ENCODE results near the gene DDTL. TPM values are rescaled to one million over a fixed set of nuclear protein-coding genes. Genes with fewer than 3 reads are reported as not detected.
"Not testable (repeated sequence)": the region's sequence is repeated elsewhere in the genome, so short reads cannot be mapped to it uniquely, and the experiment has no call there.

Gene DDTL
- 2.6 TPM in 1 of 2 replicates, not detected in the other for total RNA-seq

- not testable (repeated sequence) for DNase-seq (ENCODE audit: extremely low read depth, low read depth, low spot score)
Observed at GRCh38 chr22:23966568-23966967, at the start of gene DDTL. TSS of gene DDTL (plus strand) at chr22:23966888. CDS start at chr22:23966915, 27 bp downstream.

GRCh38 chr22:23920267-23920611 is 46.4 kb upstream of the DDTL start:
- DNase-seq (ENCODE audit: extremely low read depth, low read depth, low spot score) = not testable (repeated sequence)

GRCh38 chr22:23921586-23922201 is 45.0 kb upstream of the DDTL start:
- not testable (repeated sequence) for DNase-seq (ENCODE audit: extremely low read depth, low read depth, low spot score)

GRCh38 chr22:23922921-23923320 is 43.8 kb upstream of the DDTL start:
- no peak for DNase-seq (ENCODE audit: extremely low read depth, low read depth, low spot score)

- DNase-seq (ENCODE audit: extremely low read depth, low read depth, low spot score) = no peak
Observed at GRCh38 chr22:23925020-23925606, 41.6 kb upstream of the DDTL start.

- no peak for DNase-seq (ENCODE audit: extremely low read depth, low read depth, low spot score)
Observed at GRCh38 chr22:23926561-23926960, 40.1 kb upstream of the DDTL start.

GRCh38 chr22:23938328-23939016 is 28.2 kb upstream of the DDTL start:
- DNase-seq (ENCODE audit: extremely low read depth, low read depth, low spot score) = no peak

- DNase-seq (ENCODE audit: extremely low read depth, low read depth, low spot score) = no peak
Observed at GRCh38 chr22:23939017-23939357, 27.7 kb upstream of the DDTL start.

- not testable (repeated sequence) for DNase-seq (ENCODE audit: extremely low read depth, low read depth, low spot score)
Observed at GRCh38 chr22:23940166-23940565, 26.5 kb upstream of the DDTL start.

GRCh38 chr22:23947391-23947790 is 19.3 kb upstream of the DDTL start:
- DNase-seq (ENCODE audit: extremely low read depth, low read depth, low spot score) = not testable (repeated sequence)

GRCh38 chr22:23949764-23950163 is 16.9 kb upstream of the DDTL start:
- not testable (repeated sequence) for DNase-seq (ENCODE audit: extremely low read depth, low read depth, low spot score)

- DNase-seq (ENCODE audit: extremely low read depth, low read depth, low spot score) = not testable (repeated sequence)
Observed at GRCh38 chr22:23951383-23951782, 15.3 kb upstream of the DDTL start.

- not testable (repeated sequence) for DNase-seq (ENCODE audit: extremely low read depth, low read depth, low spot score)
Observed at GRCh38 chr22:23952794-23953405, 13.8 kb upstream of the DDTL start.

GRCh38 chr22:23953485-23953884 is 13.2 kb upstream of the DDTL start:
- DNase-seq (ENCODE audit: extremely low read depth, low read depth, low spot score) = not testable (repeated sequence)

GRCh38 chr22:23954193-23954990 is 12.3 kb upstream of the DDTL start:
- DNase-seq (ENCODE audit: extremely low read depth, low read depth, low spot score) = not testable (repeated sequence)

GRCh38 chr22:23954991-23955305 is 11.7 kb upstream of the DDTL start:
- not testable (repeated sequence) for DNase-seq (ENCODE audit: extremely low read depth, low read depth, low spot score)

- DNase-seq (ENCODE audit: extremely low read depth, low read depth, low spot score) = not testable (repeated sequence)
Observed at GRCh38 chr22:23955886-23956285, 10.8 kb upstream of the DDTL start.

- DNase-seq (ENCODE audit: extremely low read depth, low read depth, low spot score) = peak; percentile 34
Observed at GRCh38 chr22:23956301-23956900, 10.3 kb upstream of the DDTL start.

GRCh38 chr22:23961084-23961771 is 5.5 kb upstream of the DDTL start, which contains the start of gene GSTT2B:
TSS of gene GSTT2B (minus strand) at chr22:23961195. CDS start at chr22:23961131, 64 bp downstream.
- not testable (repeated sequence) for DNase-seq (ENCODE audit: extremely low read depth, low read depth, low spot score)

GRCh38 chr22:23966094-23966493 is 594 bp upstream of the DDTL start:
- not testable (repeated sequence) for DNase-seq (ENCODE audit: extremely low read depth, low read depth, low spot score)
